ENCODE data around the gene GREB1.

- TF ChIP-seq SAP130 (CRISPR knock-in tag; IDR thresholded peaks at IDR 0.05; ENCODE audit: low read depth) (no peak), POLR2A (IDR thresholded peaks at IDR 0.05; ENCODE audit: insufficient read depth in 1 of 2, low read depth in 2 of 2, low read length in 2 of 2) (no peak), CTCF (CRISPR knock-in tag; IDR thresholded peaks at IDR 0.05) (no peak), ZNF766 (CRISPR knock-in tag; IDR thresholded peaks at IDR 0.05; ENCODE audit: borderline replicate concordance) (no peak), FOXP1 (IDR thresholded peaks at IDR 0.05) (no peak), FOXP1 (CRISPR knock-in tag; IDR thresholded peaks at IDR 0.05) (no peak), SMAD3 (CRISPR knock-in tag; IDR thresholded peaks at IDR 0.05) (no peak), ZNF431 (CRISPR knock-in tag; IDR thresholded peaks at IDR 0.05; ENCODE audit: borderline replicate concordance, low read depth) (no peak), RFX5 (IDR thresholded peaks at IDR 0.05; ENCODE audit: low read depth, low read length) (no peak)
- TF ChIP-seq, protein P1, sequence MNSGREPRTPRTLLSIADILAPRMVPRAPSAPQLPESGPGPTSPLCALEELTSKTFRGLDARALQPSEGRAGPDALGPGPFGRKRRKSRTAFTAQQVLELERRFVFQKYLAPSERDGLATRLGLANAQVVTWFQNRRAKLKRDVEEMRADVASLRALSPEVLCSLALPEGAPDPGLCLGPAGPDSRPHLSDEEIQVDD (CRISPR knock-in tag; IDR thresholded peaks at IDR 0.05; ENCODE audit: borderline replicate concordance) = no peak
Observed at GRCh38 chr2:11584525-11585056, 50.7 kb downstream of the GREB1 start.

All from HepG2 (cell line).